CD14-positive monocyte (primary cell): Measurements from ENCODE around the gene MAST4. TPM values are rescaled to one million over a fixed set of nuclear protein-coding genes. Genes with fewer than 3 reads are reported as not detected.

ENCODE experiments used
- DNase-seq, 3 donors: peaks; one replicate each; pipeline ENCODE4 v3.0.0-alpha.2; 2011 to 2022
- H2AFZ ChIP-seq: 2 replicates; pipeline ENCODE4 v1.6.0; 2012; ENCODE audit warnings: mild to moderate bottlenecking, low read depth, low read length, inconsistent platforms; ENCODE audit not compliant: insufficient read depth, poor library complexity, severe bottlenecking
- H3K27ac ChIP-seq, 2 donors: 1 replicate in 1 of 2; 2 replicates in 1 of 2; pipeline ENCODE4 v1.5.1; 2012 to 2013; ENCODE audit warnings: low read length in 2 of 2, control low read depth in 1 of 2, inconsistent platforms in 1 of 2, low read depth in 1 of 2, mild to moderate bottlenecking in 1 of 2
- H3K27me3 ChIP-seq, 2 donors: one replicate each; pipeline versions ENCODE4 v1.6.0 to v1.6.1; 2011 to 2013; ENCODE audit warnings: low read length in 2 of 2; ENCODE audit not compliant: control insufficient read depth in 2 of 2, insufficient read depth in 2 of 2
- H3K36me3 ChIP-seq, 2 donors: replicated peaks in 1 of 2; 1 replicate in 1 of 2; 2 replicates in 1 of 2; pipeline versions ENCODE4 v1.5.1 to v1.6.1; 2012 to 2013; ENCODE audit warnings: low read length in 2 of 2, control low read depth in 1 of 2, inconsistent platforms in 1 of 2, mild to moderate bottlenecking in 1 of 2; ENCODE audit not compliant: insufficient read depth in 2 of 2, control insufficient read depth in 1 of 2
- H3K4me1 ChIP-seq, 2 donors: 1 replicate in 1 of 2; 2 replicates in 1 of 2; pipeline versions ENCODE4 v1.5.1 to v1.6.1; 2012 to 2013; ENCODE audit warnings: low read length in 2 of 2, control low read depth in 1 of 2, inconsistent platforms in 1 of 2, mild to moderate bottlenecking in 1 of 2, moderate library complexity in 1 of 2; ENCODE audit not compliant: insufficient read depth in 2 of 2, control insufficient read depth in 1 of 2
- H3K4me2 ChIP-seq: replicated peaks from 2 replicates; pipeline ENCODE3; 2012; ENCODE audit warnings: low read length, moderate library complexity, mild to moderate bottlenecking; ENCODE audit not compliant: poor library complexity, severe bottlenecking; ENCODE audit errors: extremely low read depth
- H3K4me3 ChIP-seq, 3 experiments: fragments of 200-600 bp in 1 of 3; sonication (generic) in 1 of 3; replicated peaks in 1 of 3; 1 replicate in 2 of 3; 2 replicates in 1 of 3; pipeline ENCODE4 v1.5.1; 2011 to 2013; ENCODE audit warnings: low read length in 3 of 3, mild to moderate bottlenecking in 3 of 3, control low read depth in 2 of 3, low read depth in 2 of 3, inconsistent platforms in 1 of 3, moderate library complexity in 1 of 3
- H3K79me2 ChIP-seq: 2 replicates; pipeline ENCODE4 v1.6.0; 2012; ENCODE audit warnings: mild to moderate bottlenecking, control low read depth, inconsistent platforms, low read length, moderate library complexity; ENCODE audit not compliant: insufficient read depth
- H3K9ac ChIP-seq: 2 replicates; pipeline ENCODE4 v1.6.0; 2017; ENCODE audit warnings: low read length, mild to moderate bottlenecking; ENCODE audit not compliant: insufficient read depth, poor library complexity, severe bottlenecking
- H3K9me3 ChIP-seq, 2 donors: replicated peaks in 1 of 2; 1 replicate in 1 of 2; 2 replicates in 1 of 2; pipeline versions ENCODE4 v1.5.1 to v1.6.1; 2012 to 2013; ENCODE audit warnings: low read length in 2 of 2, control low read depth in 1 of 2; ENCODE audit not compliant: control insufficient read depth in 1 of 2, insufficient read depth in 1 of 2
- H4K20me1 ChIP-seq: 2 replicates; pipeline ENCODE4 v1.6.0; 2012; ENCODE audit warnings: mild to moderate bottlenecking, low read length, control low read depth, moderate library complexity; ENCODE audit not compliant: insufficient read depth
- H3K27ac Mint-ChIP-seq, 7 donors: one replicate each; pipeline ENCODE4 v1.8.0; 2020; ENCODE audit warnings: mild to moderate bottlenecking in 7 of 7, mixed read lengths in 7 of 7, moderate library complexity in 6 of 7, inconsistent platforms in 2 of 7
- H3K27me3 Mint-ChIP-seq, 3 donors: one replicate each; pipeline ENCODE4 v1.8.0; 2021 to 2022; ENCODE audit warnings: low read depth in 3 of 3, mild to moderate bottlenecking in 3 of 3, mixed read lengths in 3 of 3, moderate library complexity in 3 of 3, inconsistent platforms in 1 of 3
- H3K36me3 Mint-ChIP-seq, 2 donors: one replicate each; pipeline ENCODE4 v1.8.0; 2020; ENCODE audit warnings: mixed read lengths in 2 of 2, inconsistent platforms in 1 of 2, mild to moderate bottlenecking in 1 of 2
- H3K4me1 Mint-ChIP-seq: one replicate; pipeline ENCODE4 v1.8.0; 2020; ENCODE audit warnings: mild to moderate bottlenecking, mixed read lengths
- H3K4me3 Mint-ChIP-seq, 2 donors: one replicate each; pipeline ENCODE4 v1.8.0; 2020; ENCODE audit warnings: mild to moderate bottlenecking in 2 of 2, mixed read lengths in 2 of 2, moderate library complexity in 1 of 2
- H3K9me3 Mint-ChIP-seq, 7 donors: one replicate each; pipeline ENCODE4 v1.8.0; 2020 to 2022; ENCODE audit warnings: mixed read lengths in 7 of 7, mild to moderate bottlenecking in 6 of 7, moderate library complexity in 6 of 7, inconsistent platforms in 2 of 7
- CTCF ChIP-seq: fragments of 200-600 bp; IDR thresholded peaks from one replicate; pipeline ENCODE4 v1.8.0; 2022; ENCODE audit warnings: antibody characterized with exemption, mild to moderate bottlenecking
- WGBS: methylation state at CpG from one replicate; pipeline ENCODE4 v1.1.5; 2013; ENCODE audit warnings: missing lambda C conversion rate; ENCODE audit not compliant: insufficient coverage; 5-methylcytosine and 5-hydroxymethylcytosine counted together
- intact Hi-C, 2 donors: fragments of 100-400 bp; cut with micrococcal nuclease; formaldehyde crosslinking; loops; one replicate each; pipeline versions ENCODE4 v1.15.0 to v1.15.1; 2023
- polyA plus RNA-seq, 3 donors: library from polyadenylated mRNA; depleted of rRNA in 1 of 3; unstranded in 2 of 3; stranded (reverse) in 1 of 3; fragments of 300-500 nt in 2 of 3; fragments of >200 nt in 1 of 3; fragmentation: Illumina TruSeq in 2 of 3; gene quantifications; 1 replicate in 2 of 3; 2 replicates in 1 of 3; pipeline ENCODE4 v1.2.3, GENCODE V29; 2012 to 2021

Gene MAST4
- polyA plus RNA-seq, 3 donors, result 0.03 to 0.24 TPM; not detected in 1

GRCh38 chr5:66958980-66959641, 362.9 kb downstream of the MAST4 start:
- Histone ChIP-seq H3K27me3 (no peaks in the 10 kb centered on the region), H3K79me2 (no peaks in the 10 kb centered on the region), H3K4me3 (no peak overlapping the region), H3K9me3 (no peaks in the 10 kb centered on the region), H4K20me1 (no peaks in the 10 kb centered on the region), H2AFZ (no peak overlapping the region), H3K4me1 (no peaks in the 10 kb centered on the region), H3K9ac (no peak overlapping the region), H3K27ac (no peak overlapping the region), H3K36me3 (no peaks in the 10 kb centered on the region), H3K4me2 (no peak overlapping the region)
- H3K9me3 Mint-ChIP-seq, result peaks cover 0 to 2% (median 0%) of the 10 kb centered on the region in 7 donors
- H3K36me3 Mint-ChIP-seq, result no peaks in the 10 kb centered on the region
- no peak for TF ChIP-seq CTCF
- peaks cover 0 to 1% (median 0%) of the 10 kb centered on the region in 3 donors for H3K27me3 Mint-ChIP-seq
- no peak overlapping the region for H3K4me3 Mint-ChIP-seq
- H3K4me1 Mint-ChIP-seq, result no peaks in the 10 kb centered on the region
- no peak for DNase-seq
- no peak overlapping the region for H3K27ac Mint-ChIP-seq
- 97% methylated on average over 5 of the region's 11 CpGs for WGBS
- intact Hi-C loops, result no loop called here

- no peaks in the 10 kb centered on the region for H3K4me1 Mint-ChIP-seq
- no peak overlapping the region for H3K9ac ChIP-seq
Measured at GRCh38 chr5:66959653-66960052, 363.5 kb downstream of the MAST4 start.

More at GRCh38 chr5:66959653-66960052, 363.5 kb downstream of the MAST4 start:
- H3K4me3 Mint-ChIP-seq, result no peak overlapping the region
- H3K27ac ChIP-seq, result no peak overlapping the region
- H4K20me1 ChIP-seq, result no peaks in the 10 kb centered on the region
- DNase-seq, result no peak
- no peak overlapping the region for H3K4me3 ChIP-seq
- no peak for TF ChIP-seq CTCF
- no peaks in the 10 kb centered on the region for H3K4me1 ChIP-seq
- no peaks in the 10 kb centered on the region for H3K27me3 ChIP-seq
- H3K9me3 ChIP-seq, result no peaks in the 10 kb centered on the region
- H2AFZ ChIP-seq, result no peak overlapping the region
- 90% methylated on average over 1 of the region's 2 CpGs for WGBS
- no peaks in the 10 kb centered on the region for H3K36me3 Mint-ChIP-seq
- H3K79me2 ChIP-seq, result no peaks in the 10 kb centered on the region
- intact Hi-C loops, result no loop called here
- no peak overlapping the region for H3K4me2 ChIP-seq
- no peaks in the 10 kb centered on the region for H3K9me3 Mint-ChIP-seq
- no peak overlapping the region for H3K27ac Mint-ChIP-seq
- H3K27me3 Mint-ChIP-seq, result peaks cover 0 to 1% (median 0%) of the 10 kb centered on the region in 3 donors
- H3K36me3 ChIP-seq, result no peaks in the 10 kb centered on the region
